Ishikawa (cell line): ENCODE data around the gene CAPZA1.

Experiments used
- CEBPB ChIP-seq: IDR thresholded peaks from 2 replicates; pipeline ENCODE4 v1.6.1; 2012
- EP300 ChIP-seq: IDR thresholded peaks from 2 replicates; pipeline ENCODE4 v1.6.1; 2012; ENCODE audit warnings: borderline replicate concordance
- NFIC ChIP-seq: IDR thresholded peaks from 2 replicates; pipeline ENCODE4 v1.6.1; 2012
- REST ChIP-seq: IDR thresholded peaks from 2 replicates; pipeline ENCODE4 v1.6.1; 2012; ENCODE audit warnings: low read depth, mild to moderate bottlenecking
- YY1 ChIP-seq: IDR thresholded peaks from 2 replicates; pipeline ENCODE4 v1.6.1; 2012; ENCODE audit warnings: low read depth
- TF ChIP-seq, protein P1 (sequence below): IDR thresholded peaks from 2 replicates; pipeline ENCODE4 v1.6.1; 2012

GRCh38 chr1:112708489-112708888, 88.9 kb downstream of the CAPZA1 start:
- TF ChIP-seq NFIC: no peak
- TF ChIP-seq EP300: no peak
- TF ChIP-seq, protein P1, sequence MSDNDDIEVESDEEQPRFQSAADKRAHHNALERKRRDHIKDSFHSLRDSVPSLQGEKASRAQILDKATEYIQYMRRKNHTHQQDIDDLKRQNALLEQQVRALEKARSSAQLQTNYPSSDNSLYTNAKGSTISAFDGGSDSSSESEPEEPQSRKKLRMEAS: no peak
- TF ChIP-seq CEBPB: no peak
- no peak for TF ChIP-seq REST
- no peak for TF ChIP-seq YY1
